Measurements from ENCODE around the gene CAB39. TPM values are rescaled to one million over a fixed set of nuclear protein-coding genes. Genes with fewer than 3 reads are reported as not detected.

CAB39 gene
- total RNA-seq, 4 donors from 2014 or later: 70.8 to 97.6 (median 87.4) TPM

- no peaks in the 10 kb centered on the region for H3K27me3 ChIP-seq
- no peak overlapping the region for H3K4me3 ChIP-seq (replicated peaks in 1 of 3)
- H3K9me3 ChIP-seq: no peaks in the 10 kb centered on the region
- no peak overlapping the region for H3K27ac ChIP-seq
- peaks cover 0 to 3% of the 10 kb centered on the region in 2 donors for H3K36me3 ChIP-seq
- TF ChIP-seq POLR2A (IDR thresholded peaks at IDR 0.05): no peak
- TF ChIP-seq CTCF (IDR thresholded peaks at IDR 0.05): no peak
- DNase-seq: no peak
- peaks cover 20 to 36% of the 10 kb centered on the region in 2 donors for H3K4me1 ChIP-seq
- WGBS, 2 donors: 96 to 99% methylated on average over 6 of the region's 6 CpGs
- intact Hi-C loops (cut with DNase I): no loop called here
Observed at GRCh38 chr2:230731512-230731911, 18.9 kb downstream of the CAB39 start.

- no peak overlapping the region for H3K27ac ChIP-seq
- peaks cover 35 to 48% of the 10 kb centered on the region in 2 donors for H3K4me1 ChIP-seq
- H3K27me3 ChIP-seq: no peaks in the 10 kb centered on the region
- no peak overlapping the region for H3K4me3 ChIP-seq (replicated peaks in 1 of 3)
- TF ChIP-seq POLR2A (IDR thresholded peaks at IDR 0.05) (no peak), CTCF (IDR thresholded peaks at IDR 0.05) (no peak)
- intact Hi-C loops (cut with DNase I): no loop called here
- no peak for DNase-seq
- no peaks in the 10 kb centered on the region for H3K9me3 ChIP-seq
- WGBS, 2 donors: 76 to 78% methylated on average over 4 of the region's 4 CpGs
- peaks cover 0 to 3% of the 10 kb centered on the region in 2 donors for H3K36me3 ChIP-seq
Observed at GRCh38 chr2:230732914-230733401, 20.3 kb downstream of the CAB39 start.

GRCh38 chr2:230734247-230735175 is 21.9 kb downstream of the CAB39 start:
- intact Hi-C loops (cut with DNase I): no loop called here
- Histone ChIP-seq H3K27ac (no peak overlapping the region), H3K36me3 (no peaks in the 10 kb centered on the region), H3K9me3 (no peaks in the 10 kb centered on the region), H3K27me3 (no peaks in the 10 kb centered on the region), H3K4me1 (peaks cover 48 to 63% of the 10 kb centered on the region in 2 donors), H3K4me3 (replicated peaks in 1 of 3) (no peak overlapping the region)
- TF ChIP-seq POLR2A (IDR thresholded peaks at IDR 0.05): no peak
- no peak for TF ChIP-seq CTCF (IDR thresholded peaks at IDR 0.05)
- 94% methylated on average over 11 of the region's 11 CpGs for WGBS, 2 donors
- DNase-seq: no peak

GRCh38 chr2:230735884-230736283 is 23.2 kb downstream of the CAB39 start:
- 95% methylated on average over 2 of the region's 2 CpGs for WGBS, 2 donors
- Histone ChIP-seq H3K4me1 (peaks cover 51 to 63% of the 10 kb centered on the region in 2 donors), H3K9me3 (no peaks in the 10 kb centered on the region), H3K4me3 (replicated peaks in 1 of 3) (no peak overlapping the region), H3K27ac (peak overlapping the region in 1 of 3 donors; percentile 96), H3K27me3 (no peaks in the 10 kb centered on the region), H3K36me3 (no peaks in the 10 kb centered on the region)
- no peak for DNase-seq
- TF ChIP-seq POLR2A (IDR thresholded peaks at IDR 0.05) (no peak), CTCF (IDR thresholded peaks at IDR 0.05) (no peak)
- intact Hi-C loops (cut with DNase I): no loop called here

GRCh38 chr2:230737300-230737699 is 24.7 kb downstream of the CAB39 start:
- no peak for DNase-seq
- no peaks in the 10 kb centered on the region for H3K36me3 ChIP-seq
- H3K27me3 ChIP-seq: no peaks in the 10 kb centered on the region
- TF ChIP-seq POLR2A (IDR thresholded peaks at IDR 0.05) (no peak), CTCF (IDR thresholded peaks at IDR 0.05) (no peak)
- H3K27ac ChIP-seq: peak overlapping the region; percentile 83 to 96 (median 89)
- 83 to 88% methylated on average over 5 of the region's 5 CpGs for WGBS, 2 donors
- H3K9me3 ChIP-seq: no peaks in the 10 kb centered on the region
- peaks cover 51 to 63% of the 10 kb centered on the region in 2 donors for H3K4me1 ChIP-seq
- H3K4me3 ChIP-seq (replicated peaks in 1 of 3): no peak overlapping the region
- intact Hi-C loops (cut with DNase I): no loop called here
